K562 (cell line): ENCODE data around the gene KIF3B. TPM values are rescaled to one million over a fixed set of nuclear protein-coding genes. Genes with fewer than 3 reads are reported as not detected.

Experiments used
- ATAC-seq: fragments of 200-7000 bp; cut with Tn5 transposase; 3 replicates; pipeline ENCODE4 v1.9.1; 2020; ENCODE audit warnings: moderate library complexity
- BruUV-seq: library from RNA; stranded (reverse); fragments of 400-500 nt; replicated peaks from 2 replicates; lab custom pipeline; 2021; lab: Mats Ljungman, UMichigan
- CTCF ChIA-PET: fragments of 300-600 bp; formaldehyde crosslinking; extraction: SDS; loops from one replicate; lab custom pipeline; 2021; ENCODE audit warnings: low intra/inter-chr PET ratio; lab: Yijun Ruan, JAX
- POLR2A ChIA-PET: fragments of 300-600, 350-650 bp; sonication (Branson Sonifier 250); formaldehyde crosslinking; extraction: SDS; loops from one replicate; lab custom pipeline; 2021; ENCODE audit warnings: antibody characterized with exemption, inconsistent platforms; lab: Yijun Ruan, JAX
- DNase-seq, 4 experiments: peaks; one replicate each; pipeline versions ENCODE4 v3.0.0 to v3.0.0-alpha.2; 2011 to 2018; ENCODE audit warnings: low spot score in 3 of 4, mixed read lengths in 3 of 4; ENCODE audit errors: extremely low read depth in 1 of 4
- FAIRE-seq: peaks from 2 replicates; lab custom pipeline; 2011; peaks lifted over from hg19 to GRCh38; lab: Jason Lieb, UNC
- H2AFZ ChIP-seq: 2 replicates; pipeline ENCODE4 v1.6.0; 2011; ENCODE audit warnings: low read depth, low read length, control low read depth, inconsistent platforms
- H3K27ac ChIP-seq: fragments of 200-600 bp; 3 replicates; pipeline ENCODE4 v1.8.0; 2011; ENCODE audit warnings: low read depth, mild to moderate bottlenecking, control low read depth, inconsistent platforms, low read length, moderate library complexity, mixed read lengths; ENCODE audit errors: extremely low read depth
- H3K27me3 ChIP-seq, 2 experiments: fragments of 300-600 bp in 1 of 2; 2 replicates in 1 of 2; 3 replicates in 1 of 2; pipeline versions ENCODE4 v1.6.0 to v1.8.0; 2011; ENCODE audit warnings: inconsistent platforms in 2 of 2, low read length in 2 of 2, mild to moderate bottlenecking in 1 of 2, mixed read lengths in 1 of 2, moderate library complexity in 1 of 2; ENCODE audit not compliant: control insufficient read depth in 2 of 2, insufficient read depth in 2 of 2
- H3K36me3 ChIP-seq: fragments of 300-600 bp; 3 replicates; pipeline ENCODE4 v1.8.0; 2011; ENCODE audit warnings: mild to moderate bottlenecking, low read length, inconsistent platforms; ENCODE audit not compliant: control insufficient read depth, insufficient read depth
- H3K4me1 ChIP-seq, 2 experiments: fragments of 200-600 bp in 1 of 2; replicated peaks in 1 of 2; 2 replicates in 1 of 2; 3 replicates in 1 of 2; pipeline versions ENCODE4 v1.5.1 to v1.8.0; 2011; ENCODE audit warnings: inconsistent platforms in 2 of 2, low read length in 2 of 2, mild to moderate bottlenecking in 1 of 2, mixed read lengths in 1 of 2, moderate library complexity in 1 of 2; ENCODE audit not compliant: control insufficient read depth in 2 of 2, insufficient read depth in 2 of 2
- H3K4me2 ChIP-seq: 2 replicates; pipeline ENCODE4 v1.6.1; 2011; ENCODE audit warnings: low read length, control low read depth, inconsistent platforms, mixed read lengths; ENCODE audit not compliant: insufficient read depth
- H3K4me3 ChIP-seq: fragments of 200-600 bp; sonication (generic), shearing (Covaris generic); 2 replicates; pipeline ENCODE4 v1.5.1; 2016; ENCODE audit warnings: control low read depth, inconsistent platforms
- H3K79me2 ChIP-seq: fragments of 200-600 bp; 3 replicates; pipeline ENCODE4 v1.8.0; 2011; ENCODE audit warnings: low read length, inconsistent platforms; ENCODE audit not compliant: control insufficient read depth, insufficient read depth
- H3K9ac ChIP-seq, 2 experiments: 2 replicates each; pipeline versions ENCODE4 v1.6.0 to v1.6.1; 2011; ENCODE audit warnings: low read depth in 2 of 2, low read length in 2 of 2, control low read depth in 1 of 2, inconsistent platforms in 1 of 2, mild to moderate bottlenecking in 1 of 2, mixed read lengths in 1 of 2; ENCODE audit not compliant: insufficient read depth in 1 of 2
- H3K9me1 ChIP-seq: one replicate; pipeline ENCODE4 v1.6.0; 2011; ENCODE audit warnings: inconsistent platforms, mild to moderate bottlenecking, low read length, moderate library complexity; ENCODE audit not compliant: control insufficient read depth, insufficient read depth
- H3K9me3 ChIP-seq: replicated peaks from 2 replicates; pipeline ENCODE4 v1.5.1; 2011; ENCODE audit warnings: low read depth, low read length, inconsistent platforms; ENCODE audit not compliant: control insufficient read depth, insufficient read depth
- H4K20me1 ChIP-seq: replicated peaks from 2 replicates; pipeline ENCODE4 v1.6.1; 2011; ENCODE audit warnings: low read length, inconsistent platforms, mixed read lengths; ENCODE audit not compliant: control insufficient read depth, insufficient read depth
- CHD2 ChIP-seq: IDR thresholded peaks from 2 replicates; pipeline ENCODE4 v1.6.1; 2011; ENCODE audit warnings: low read depth, low read length
- DNMT1 ChIP-seq: fragments of 450-650 bp; IDR thresholded peaks from 2 replicates; pipeline ENCODE4 v1.6.1; 2016; ENCODE audit warnings: antibody characterized with exemption, mild to moderate bottlenecking
- ELK3 ChIP-seq: fragments of 450-650 bp; formaldehyde crosslinking; IDR thresholded peaks from 2 replicates; pipeline ENCODE4 v1.4.0; 2020; ENCODE audit warnings: mild to moderate bottlenecking
- MYBL2 ChIP-seq, 2 experiments: fragments of 450-650 bp in 1 of 2; sonication (generic) in 1 of 2; formaldehyde crosslinking in 1 of 2; IDR thresholded peaks; 2 replicates each; pipeline versions ENCODE4 v1.6.1 to v1.8.1; 2017 to 2022; ENCODE audit warnings: borderline replicate concordance in 1 of 2, inconsistent platforms in 1 of 2, low read depth in 1 of 2, mild to moderate bottlenecking in 1 of 2, missing genetic modification reagents in 1 of 2, moderate library complexity in 1 of 2
- NUFIP1 ChIP-seq: fragments of 450-650 bp; IDR thresholded peaks from 2 replicates; pipeline ENCODE4 v1.6.1; 2018; ENCODE audit not compliant: partially characterized antibody
- RBBP5 ChIP-seq: fragments of 200-600 bp; sonication (generic); IDR thresholded peaks from 2 replicates; pipeline ENCODE4 v1.6.1; 2012; ENCODE audit warnings: borderline replicate concordance, mild to moderate bottlenecking, low read length, control low read depth, inconsistent platforms; ENCODE audit not compliant: insufficient read depth, poor library complexity, severe bottlenecking
- SMARCE1 ChIP-seq: fragments of 450-650 bp; IDR thresholded peaks from 2 replicates; pipeline ENCODE4 v1.7.1; 2016; ENCODE audit warnings: mild to moderate bottlenecking
- TFAP4 ChIP-seq: sonication (generic); formaldehyde crosslinking; IDR thresholded peaks from 2 replicates; pipeline ENCODE4 v1.8.0; 2022; ENCODE audit warnings: missing genetic modification reagents, mild to moderate bottlenecking, moderate library complexity, borderline replicate concordance
- WHSC1 ChIP-seq: IDR thresholded peaks from one replicate; pipeline ENCODE4 v1.6.1; 2012; ENCODE audit warnings: low read length, control low read depth, inconsistent platforms
- ZBTB1 ChIP-seq: sonication (generic); formaldehyde crosslinking; IDR thresholded peaks from 2 replicates; pipeline ENCODE4 v1.8.1; 2023; ENCODE audit warnings: missing genetic modification reagents, low read depth, mild to moderate bottlenecking, borderline replicate concordance
- ZC3H4 ChIP-seq: sonication (generic); formaldehyde crosslinking; IDR thresholded peaks from 2 replicates; pipeline ENCODE4 v1.9.0; 2021; ENCODE audit warnings: missing genetic modification reagents, borderline replicate concordance
- ZNF124 ChIP-seq: sonication (generic); formaldehyde crosslinking; IDR thresholded peaks from 2 replicates; pipeline ENCODE4 v1.8.1; 2022; ENCODE audit warnings: missing genetic modification reagents
- ZNF282 ChIP-seq: sonication (generic); formaldehyde crosslinking; IDR thresholded peaks from 2 replicates; pipeline ENCODE4 v1.8.1; 2023; ENCODE audit warnings: missing genetic modification reagents
- WGBS: fragments of 100-300 bp; shearing (Covaris generic); methylation state at CpG from one replicate; pipeline ENCODE4 v1.1.6; 2016; ENCODE audit warnings: low coverage, mixed read lengths; ENCODE audit not compliant: insufficient coverage; ENCODE audit errors: missing lambda C conversion rate; 5-methylcytosine and 5-hydroxymethylcytosine counted together
- in situ Hi-C: fragments of 300-500 bp; cut with MboI; formaldehyde crosslinking; loops from 4 replicates; pipeline ENCODE4 v1.15.0; 2018; ENCODE audit warnings: inconsistent platforms, mixed read lengths
- intact Hi-C: fragments of 100-400 bp; cut with micrococcal nuclease; formaldehyde crosslinking; loops from 2 replicates; pipeline ENCODE4 v1.14.2; 2022
- polyA plus RNA-seq, 8 experiments: library from polyadenylated mRNA; depleted of rRNA in 4 of 8; stranded (reverse) in 5 of 8; unstranded in 3 of 8; fragments of >200 nt; fragmentation: Nextera tagmentation in 2 of 8; fragmentation: Illumina TruSeq in 1 of 8; extraction: Ambion mirVana in 2 of 8; extraction: Trizol in 1 of 8; gene quantifications; 2 replicates each; pipeline versions ENCODE4 v1.2.1 to v1.2.3, GENCODE V29; 2011 to 2014; ENCODE audit warnings: inconsistent platforms in 1 of 8, missing spikeins in 1 of 8
- total RNA-seq, 7 experiments: library from RNA; depleted of rRNA in 6 of 7; stranded (reverse); fragments of >200 nt in 6 of 7; fragmentation: Illumina TruSeq in 2 of 7; extraction: Trizol in 2 of 7; gene quantifications; 2 replicates each; pipeline versions ENCODE4 v1.2.1 to v1.2.3, GENCODE V29; 2011 to 2021; ENCODE audit warnings: low replicate concordance in 1 of 7

Gene KIF3B
- total and polyA plus RNA-seq, 9 of the 15 experiments (the other 6 are each of a cell fraction or from before 2014, with no cell fraction given): 2.9 to 12.3 (median 8.6) TPM

GRCh38 chr20:32233286-32233685 is 44.2 kb upstream of the KIF3B start (continued):
- TF ChIP-seq ELK3: no peak

GRCh38 chr20:32234135-32234808 is 43.2 kb upstream of the KIF3B start:
- H3K36me3 ChIP-seq: peaks cover 67% of the 10 kb centered on the region

More at GRCh38 chr20:32234135-32234808, 43.2 kb upstream of the KIF3B start:
- intact Hi-C loops: no loop called here
- Histone ChIP-seq H3K4me3 (no peak overlapping the region), H4K20me1 (peaks cover 4% of the 10 kb centered on the region; the same call in 1 of the 2 replicates), H3K4me2 (no peak overlapping the region), H3K79me2 (no peaks in the 10 kb centered on the region), H3K4me1 (no peaks in the 10 kb centered on the region), H3K9ac (no peak overlapping the region), H3K27me3 (no peaks in the 10 kb centered on the region), H3K9me1 (peaks cover 3% of the 10 kb centered on the region), H2AFZ (no peak overlapping the region), H3K9me3 (no peaks in the 10 kb centered on the region), H3K27ac (no peak overlapping the region)
- TF ChIP-seq ZNF124 (CRISPR knock-in tag) (no peak), NUFIP1 (no peak), ZNF282 (no peak), SMARCE1 (no peak), DNMT1 (no peak), CHD2 (no peak), WHSC1 (no peak), TFAP4 (CRISPR knock-in tag) (no peak), MYBL2 (IDR thresholded peaks at IDR 0.05; ENCODE audit: low read depth) (no peak), MYBL2 (CRISPR knock-in tag; IDR thresholded peaks at IDR 0.05; ENCODE audit: borderline replicate concordance) (no peak), RBBP5 (no peak), ZC3H4 (CRISPR knock-in tag) (no peak), ZBTB1 (no peak)
- DNase-seq (no peak), FAIRE-seq (no peak), ATAC-seq (no peak)
- ChIA-PET POLR2A (interaction anchor here (0.8 to 1.0 kb wide), 2 partner anchors 9 to 25 kb away, joined by 3 read pairs; no protein-coding TSS in a partner anchor), CTCF (no interaction called here)
- in situ Hi-C loops: no loop called here
- WGBS: 90% methylated on average over 10 of the region's 13 CpGs
- BruUV-seq: no TSS peak
